Measurements from ENCODE around the gene NAA15.
"Not testable (repeated sequence)": the region's sequence is repeated elsewhere in the genome, so short reads cannot be mapped to it uniquely, and the experiment has no call there.

The NAA15 gene

GRCh38 chr4:139300431-139301112 lies 733 bp upstream of the NAA15 start:
- Mint-ChIP-seq H3K4me3 (peak overlapping the region; percentile 100), H3K27me3 (ENCODE audit: low read depth, poor library complexity) (peaks cover 3% of the 10 kb centered on the region), H3K27ac (peak overlapping the region; percentile 100), H3K9me3 (peaks cover 21% of the 10 kb centered on the region), H3K4me1 (peaks cover 53% of the 10 kb centered on the region), H3K36me3 (ENCODE audit: low read depth) (peaks cover 22% of the 10 kb centered on the region)
- peak; percentile 13 for DNase-seq
- TF ChIP-seq CTCF (IDR thresholded peaks at IDR 0.05), result no peak

- Mint-ChIP-seq H3K27ac (peak within 1 kb of the TSS; percentile 100), H3K9me3 (peaks cover 34% of the 10 kb centered on the region)
- TF ChIP-seq CTCF (IDR thresholded peaks at IDR 0.05), result peak; percentile 19
Observed at GRCh38 chr4:139301821-139302611, 711 bp downstream of the NAA15 start, which contains the start of gene NDUFC1. NDUFC1 (minus strand) TSS chr4:139302477; CDS start chr4:139295798, 6,679 bp downstream.

GRCh38 chr4:139304920-139305319 lies 3.6 kb downstream of the NAA15 start:
- Mint-ChIP-seq H3K36me3 (ENCODE audit: low read depth) (peaks cover 64% of the 10 kb centered on the region), H3K27ac (no peak overlapping the region), H3K4me3 (no peak overlapping the region), H3K27me3 (ENCODE audit: low read depth, poor library complexity) (no peaks in the 10 kb centered on the region), H3K9me3 (peaks cover 41% of the 10 kb centered on the region), H3K4me1 (peaks cover 28% of the 10 kb centered on the region)
- no peak for DNase-seq
- TF ChIP-seq CTCF (IDR thresholded peaks at IDR 0.05), result no peak

More at GRCh38 chr4:139301821-139302611, 711 bp downstream of the NAA15 start, which contains the start of gene NDUFC1:
- Mint-ChIP-seq H3K27me3 (ENCODE audit: low read depth, poor library complexity) (no peaks in the 10 kb centered on the region), H3K4me3 (peak within 1 kb of the TSS; percentile 100), H3K4me1 (peaks cover 44% of the 10 kb centered on the region), H3K36me3 (ENCODE audit: low read depth) (peaks cover 36% of the 10 kb centered on the region)
- peak; percentile 63 for DNase-seq

- peaks cover 38% of the 10 kb centered on the region for H3K9me3 Mint-ChIP-seq
- no peaks in the 10 kb centered on the region for H3K27me3 Mint-ChIP-seq (ENCODE audit: low read depth, poor library complexity)
Observed at GRCh38 chr4:139311909-139312308, 10.6 kb downstream of the NAA15 start.

GRCh38 chr4:139312552-139313332 lies 11.4 kb downstream of the NAA15 start:
- no peaks in the 10 kb centered on the region for H3K4me1 Mint-ChIP-seq
- H3K27me3 Mint-ChIP-seq (ENCODE audit: low read depth, poor library complexity), result no peaks in the 10 kb centered on the region
- no peak for DNase-seq
- TF ChIP-seq CTCF (IDR thresholded peaks at IDR 0.05), result no peak
- no peak overlapping the region for H3K4me3 Mint-ChIP-seq
- peaks cover 91% of the 10 kb centered on the region for H3K36me3 Mint-ChIP-seq (ENCODE audit: low read depth)
- H3K9me3 Mint-ChIP-seq, result peaks cover 37% of the 10 kb centered on the region
- no peak overlapping the region for H3K27ac Mint-ChIP-seq

More at GRCh38 chr4:139311909-139312308, 10.6 kb downstream of the NAA15 start:
- Mint-ChIP-seq H3K36me3 (ENCODE audit: low read depth) (peaks cover 91% of the 10 kb centered on the region), H3K27ac (no peak overlapping the region), H3K4me1 (no peaks in the 10 kb centered on the region), H3K4me3 (no peak overlapping the region)
- TF ChIP-seq CTCF (IDR thresholded peaks at IDR 0.05), result no peak
- DNase-seq, result no peak

GRCh38 chr4:139313414-139313813 lies 12.1 kb downstream of the NAA15 start:
- Mint-ChIP-seq H3K36me3 (ENCODE audit: low read depth) (peaks cover 91% of the 10 kb centered on the region), H3K9me3 (peaks cover 42% of the 10 kb centered on the region), H3K27ac (peak overlapping the region; percentile 55)
- not testable (repeated sequence) for DNase-seq; H3K27me3 Mint-ChIP-seq (ENCODE audit: low read depth, poor library complexity); H3K4me1 Mint-ChIP-seq; H3K4me3 Mint-ChIP-seq

Data from nephron progenitor cell (in vitro differentiated cells).